SK-N-SH treated with all-trans-retinoic acid at 6 μM for 48 hours (cell line): ENCODE results near the gene RGS8.

Experiments
- BACH2 ChIP-seq: fragments of 250-450 bp; sonication (Bioruptor Pico); IDR thresholded peaks from 2 replicates; pipeline ENCODE4 v1.9.0; 2021; ENCODE audit warnings: mild to moderate bottlenecking, borderline replicate concordance
- CSDC2 ChIP-seq: fragments of 250-450 bp; sonication (Bioruptor Pico); IDR thresholded peaks from 2 replicates; pipeline ENCODE4 v1.5.0; 2020; ENCODE audit warnings: mild to moderate bottlenecking, moderate library complexity
- ISL1 ChIP-seq: fragments of 250-450 bp; sonication (Bioruptor Pico); IDR thresholded peaks from 2 replicates; pipeline ENCODE4 v2.1.2; 2022; ENCODE audit warnings: mild to moderate bottlenecking, moderate library complexity
- PATZ1 ChIP-seq: fragments of 250-450 bp; sonication (Bioruptor Pico); IDR thresholded peaks from 2 replicates; pipeline ENCODE4 v1.8.0; 2020; ENCODE audit warnings: mild to moderate bottlenecking, moderate library complexity, borderline replicate concordance
- RARB ChIP-seq: fragments of 250-450 bp; sonication (Bioruptor Pico); IDR thresholded peaks from 2 replicates; pipeline ENCODE4 v1.8.0; 2021; ENCODE audit warnings: mild to moderate bottlenecking, moderate library complexity
- SNAI2 ChIP-seq: fragments of 250-450 bp; sonication (Bioruptor Pico); IDR thresholded peaks from 2 replicates; pipeline ENCODE4 v1.5.0; 2020; ENCODE audit warnings: mild to moderate bottlenecking, moderate library complexity
- TOX ChIP-seq: fragments of 250-450 bp; sonication (Bioruptor Pico); IDR thresholded peaks from 2 replicates; pipeline ENCODE4 v1.8.0; 2021; ENCODE audit warnings: mild to moderate bottlenecking, moderate library complexity, borderline replicate concordance
- ZFP3 ChIP-seq: fragments of 250-450 bp; sonication (Bioruptor Pico); IDR thresholded peaks from 2 replicates; pipeline ENCODE4 v1.5.0; 2020; ENCODE audit warnings: mild to moderate bottlenecking, moderate library complexity
- ZFP30 ChIP-seq: fragments of 450-650 bp; formaldehyde crosslinking; IDR thresholded peaks from 2 replicates; pipeline ENCODE4 v1.5.0; 2022; ENCODE audit warnings: mild to moderate bottlenecking, moderate library complexity
- ZNF565 ChIP-seq: fragments of 450-650 bp; formaldehyde crosslinking; conservative IDR thresholded peaks from 2 replicates; pipeline ENCODE4 v1.5.0; 2020; ENCODE audit warnings: low read depth, mild to moderate bottlenecking, moderate library complexity
- TF ChIP-seq, protein P1 (sequence below): fragments of 250-450 bp; sonication (Bioruptor Pico); IDR thresholded peaks from 2 replicates; pipeline ENCODE4 v1.5.1; 2021; ENCODE audit warnings: mild to moderate bottlenecking, moderate library complexity
- TF ChIP-seq, protein P2 (sequence below): fragments of 250-450 bp; sonication (Bioruptor Pico); IDR thresholded peaks from 2 replicates; pipeline ENCODE4 v1.5.1; 2020; ENCODE audit warnings: low read depth, mild to moderate bottlenecking, moderate library complexity
- TF ChIP-seq, protein P3 (sequence below): fragments of 250-450 bp; sonication (Bioruptor Pico); IDR thresholded peaks from 2 replicates; pipeline ENCODE4 v1.8.0; 2021; ENCODE audit warnings: low read depth, mild to moderate bottlenecking, moderate library complexity, borderline replicate concordance

DNA sequence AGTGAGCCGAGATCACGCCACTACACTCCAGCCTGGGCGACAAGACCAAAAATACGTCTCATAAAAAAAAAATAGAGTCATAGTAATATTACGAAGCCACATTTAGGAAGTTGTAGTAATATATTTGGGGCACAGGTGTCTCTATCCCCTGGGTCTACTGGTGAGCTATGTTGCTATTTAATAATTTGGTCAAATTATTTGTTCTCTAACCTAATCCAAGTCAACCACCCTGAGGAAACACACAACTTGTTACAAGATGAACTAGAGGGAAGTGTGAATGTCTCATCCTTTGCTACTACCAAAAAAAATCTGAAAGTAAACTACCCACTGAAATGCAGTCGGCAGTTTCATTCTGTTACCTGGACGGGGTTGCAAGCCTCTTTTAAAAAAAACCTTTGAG lies 35.3 kb downstream of the RGS8 start:
- TF ChIP-seq CSDC2 (CRISPR knock-in tag) (no peak), ZFP3 (no peak), PATZ1 (no peak), RARB (CRISPR knock-in tag) (no peak), BACH2 (CRISPR knock-in tag) (no peak), TOX (CRISPR knock-in tag) (no peak), ISL1 (CRISPR knock-in tag) (no peak), ZNF565 (CRISPR knock-in tag) (no peak), ZFP30 (CRISPR knock-in tag) (no peak), SNAI2 (CRISPR knock-in tag) (no peak)
- TF ChIP-seq, protein P1, sequence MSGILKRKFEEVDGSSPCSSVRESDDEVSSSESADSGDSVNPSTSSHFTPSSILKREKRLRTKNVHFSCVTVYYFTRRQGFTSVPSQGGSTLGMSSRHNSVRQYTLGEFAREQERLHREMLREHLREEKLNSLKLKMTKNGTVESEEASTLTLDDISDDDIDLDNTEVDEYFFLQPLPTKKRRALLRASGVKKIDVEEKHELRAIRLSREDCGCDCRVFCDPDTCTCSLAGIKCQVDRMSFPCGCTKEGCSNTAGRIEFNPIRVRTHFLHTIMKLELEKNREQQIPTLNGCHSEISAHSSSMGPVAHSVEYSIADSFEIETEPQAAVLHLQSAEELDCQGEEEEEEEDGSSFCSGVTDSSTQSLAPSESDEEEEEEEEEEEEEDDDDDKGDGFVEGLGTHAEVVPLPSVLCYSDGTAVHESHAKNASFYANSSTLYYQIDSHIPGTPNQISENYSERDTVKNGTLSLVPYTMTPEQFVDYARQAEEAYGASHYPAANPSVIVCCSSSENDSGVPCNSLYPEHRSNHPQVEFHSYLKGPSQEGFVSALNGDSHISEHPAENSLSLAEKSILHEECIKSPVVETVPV: no peak
- TF ChIP-seq, protein P2, sequence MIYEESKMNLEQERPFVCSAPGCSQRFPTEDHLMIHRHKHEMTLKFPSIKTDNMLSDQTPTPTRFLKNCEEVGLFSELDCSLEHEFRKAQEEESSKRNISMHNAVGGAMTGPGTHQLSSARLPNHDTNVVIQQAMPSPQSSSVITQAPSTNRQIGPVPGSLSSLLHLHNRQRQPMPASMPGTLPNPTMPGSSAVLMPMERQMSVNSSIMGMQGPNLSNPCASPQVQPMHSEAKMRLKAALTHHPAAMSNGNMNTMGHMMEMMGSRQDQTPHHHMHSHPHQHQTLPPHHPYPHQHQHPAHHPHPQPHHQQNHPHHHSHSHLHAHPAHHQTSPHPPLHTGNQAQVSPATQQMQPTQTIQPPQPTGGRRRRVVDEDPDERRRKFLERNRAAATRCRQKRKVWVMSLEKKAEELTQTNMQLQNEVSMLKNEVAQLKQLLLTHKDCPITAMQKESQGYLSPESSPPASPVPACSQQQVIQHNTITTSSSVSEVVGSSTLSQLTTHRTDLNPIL: no peak
- TF ChIP-seq, protein P3, sequence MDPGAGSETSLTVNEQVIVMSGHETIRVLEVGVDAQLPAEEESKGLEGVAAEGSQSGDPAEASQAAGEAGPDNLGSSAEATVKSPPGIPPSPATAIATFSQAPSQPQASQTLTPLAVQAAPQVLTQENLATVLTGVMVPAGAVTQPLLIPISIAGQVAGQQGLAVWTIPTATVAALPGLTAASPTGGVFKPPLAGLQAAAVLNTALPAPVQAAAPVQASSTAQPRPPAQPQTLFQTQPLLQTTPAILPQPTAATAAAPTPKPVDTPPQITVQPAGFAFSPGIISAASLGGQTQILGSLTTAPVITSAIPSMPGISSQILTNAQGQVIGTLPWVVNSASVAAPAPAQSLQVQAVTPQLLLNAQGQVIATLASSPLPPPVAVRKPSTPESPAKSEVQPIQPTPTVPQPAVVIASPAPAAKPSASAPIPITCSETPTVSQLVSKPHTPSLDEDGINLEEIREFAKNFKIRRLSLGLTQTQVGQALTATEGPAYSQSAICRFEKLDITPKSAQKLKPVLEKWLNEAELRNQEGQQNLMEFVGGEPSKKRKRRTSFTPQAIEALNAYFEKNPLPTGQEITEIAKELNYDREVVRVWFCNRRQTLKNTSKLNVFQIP (CRISPR knock-in tag): no peak
